HEK293 (cell line): ENCODE measurements around the gene CENPV.

ENCODE experiments used
- CTCF ChIA-PET: fragments of 350-600 bp; formaldehyde crosslinking; extraction: SDS; loops from one replicate; lab custom pipeline; 2021; ENCODE audit warnings: antibody characterized with exemption; lab: Yijun Ruan, JAX
- POLR2A ChIA-PET: fragments of 300-600 bp; formaldehyde crosslinking; extraction: SDS; loops from one replicate; lab custom pipeline; 2020; ENCODE audit warnings: antibody characterized with exemption, inconsistent platforms; lab: Yijun Ruan, JAX
- H3K27ac ChIP-seq: fragments of 200-500 bp; sonication (Bioruptor generic); 2 replicates; pipeline ENCODE4 v1.5.1; 2014; ENCODE audit warnings: low read depth, low read length, control low read depth, inconsistent platforms; ENCODE audit errors: extremely low read depth
- H3K36me3 ChIP-seq, 2 experiments: fragments of 200-500 bp in 1 of 2; sonication (Bioruptor generic) in 1 of 2; 1 replicate in 1 of 2; 2 replicates in 1 of 2; pipeline ENCODE4 v1.5.1; 2014 to 2017; ENCODE audit warnings: inconsistent platforms in 2 of 2, low read length in 2 of 2; ENCODE audit not compliant: control insufficient read depth in 2 of 2, insufficient read depth in 1 of 2
- H3K4me1 ChIP-seq: fragments of 200-500 bp; sonication (Bioruptor generic); 2 replicates; pipeline ENCODE4 v1.5.1; 2014; ENCODE audit warnings: mild to moderate bottlenecking, low read length, inconsistent platforms; ENCODE audit not compliant: control insufficient read depth, insufficient read depth
- H3K4me3 ChIP-seq: 2 replicates; pipeline ENCODE4 v1.5.1; 2011; ENCODE audit warnings: low read depth, mild to moderate bottlenecking, control low read depth, low read length, moderate library complexity
- H3K9me3 ChIP-seq: fragments of 200-500 bp; sonication (Bioruptor generic); 2 replicates; pipeline ENCODE4 v1.5.1; 2014; ENCODE audit warnings: low read depth, low read length, inconsistent platforms; ENCODE audit not compliant: control insufficient read depth, insufficient read depth
- ATF2 ChIP-seq: fragments of 450-650 bp; formaldehyde crosslinking; IDR thresholded peaks from 2 replicates; pipeline ENCODE4 v1.5.1; 2016; ENCODE audit warnings: missing biosample characterization, missing genetic modification characterization, low read depth
- GLIS1 ChIP-seq: fragments of 450-650 bp; formaldehyde crosslinking; IDR thresholded peaks from 2 replicates; pipeline ENCODE4 v1.5.1; 2016; ENCODE audit warnings: missing biosample characterization, missing genetic modification characterization
- HIC1 ChIP-seq: fragments of 450-650 bp; formaldehyde crosslinking; IDR thresholded peaks from 2 replicates; pipeline ENCODE4 v1.5.1; 2016; ENCODE audit warnings: missing biosample characterization, missing genetic modification characterization
- KLF16 ChIP-seq: fragments of 450-650 bp; formaldehyde crosslinking; IDR thresholded peaks from 2 replicates; pipeline ENCODE4 v1.5.1; 2017; ENCODE audit warnings: missing biosample characterization, missing genetic modification characterization
- KLF7 ChIP-seq: fragments of 450-650 bp; formaldehyde crosslinking; IDR thresholded peaks from 2 replicates; pipeline ENCODE4 v1.5.1; 2016; ENCODE audit warnings: missing biosample characterization, missing genetic modification characterization, borderline replicate concordance
- PATZ1 ChIP-seq: fragments of 450-650 bp; formaldehyde crosslinking; IDR thresholded peaks from 2 replicates; pipeline ENCODE4 v1.5.1; 2016; ENCODE audit warnings: missing biosample characterization, missing genetic modification characterization
- PBX3 ChIP-seq: sonication (generic); formaldehyde crosslinking; IDR thresholded peaks from 2 replicates; pipeline ENCODE4 v1.8.1; 2022; ENCODE audit warnings: mild to moderate bottlenecking, moderate library complexity, missing genetic modification reagents
- PRDM1 ChIP-seq: fragments of 450-650 bp; formaldehyde crosslinking; IDR thresholded peaks from 2 replicates; pipeline ENCODE4; 2016; ENCODE audit warnings: missing biosample characterization, missing genetic modification characterization
- PRDM10 ChIP-seq: fragments of 450-650 bp; formaldehyde crosslinking; IDR thresholded peaks from 2 replicates; pipeline ENCODE4 v1.5.1; 2016; ENCODE audit warnings: missing biosample characterization, missing genetic modification characterization
- ZBTB1 ChIP-seq: fragments of 450-650 bp; formaldehyde crosslinking; IDR thresholded peaks from 2 replicates; pipeline ENCODE4 v1.5.1; 2016; ENCODE audit warnings: missing biosample characterization, missing genetic modification characterization
- ZBTB17 ChIP-seq: fragments of 450-650 bp; formaldehyde crosslinking; IDR thresholded peaks from 2 replicates; pipeline ENCODE4 v1.5.1; 2016; ENCODE audit warnings: missing biosample characterization, missing genetic modification characterization
- ZFP37 ChIP-seq: fragments of 450-650 bp; formaldehyde crosslinking; IDR thresholded peaks from 2 replicates; pipeline ENCODE4 v1.5.1; 2016; ENCODE audit warnings: missing biosample characterization, missing genetic modification characterization
- ZIC2 ChIP-seq: fragments of 450-650 bp; formaldehyde crosslinking; IDR thresholded peaks from 2 replicates; pipeline ENCODE4 v1.5.1; 2016; ENCODE audit warnings: missing biosample characterization, missing genetic modification characterization
- ZNF10 ChIP-seq: fragments of 450-650 bp; formaldehyde crosslinking; IDR thresholded peaks from 2 replicates; pipeline ENCODE4 v1.5.1; 2017; ENCODE audit warnings: missing biosample characterization, missing genetic modification characterization
- ZNF175 ChIP-seq: fragments of 450-650 bp; formaldehyde crosslinking; IDR thresholded peaks from 2 replicates; pipeline ENCODE4 v1.5.1; 2016; ENCODE audit warnings: missing biosample characterization, missing genetic modification characterization
- ZNF19 ChIP-seq: fragments of 450-650 bp; formaldehyde crosslinking; IDR thresholded peaks from 2 replicates; pipeline ENCODE4; 2016; ENCODE audit warnings: missing biosample characterization, missing genetic modification characterization, low read depth
- ZNF23 ChIP-seq: fragments of 450-650 bp; formaldehyde crosslinking; IDR thresholded peaks from 2 replicates; pipeline ENCODE4 v1.5.1; 2016; ENCODE audit warnings: missing biosample characterization, missing genetic modification characterization, borderline replicate concordance
- ZNF24 ChIP-seq: fragments of 450-650 bp; formaldehyde crosslinking; IDR thresholded peaks from 2 replicates; pipeline ENCODE4 v1.5.1; 2016; ENCODE audit warnings: missing biosample characterization, missing genetic modification characterization
- ZNF449 ChIP-seq: fragments of 450-650 bp; formaldehyde crosslinking; IDR thresholded peaks from 2 replicates; pipeline ENCODE4 v1.5.1; 2017; ENCODE audit warnings: missing biosample characterization, mild to moderate bottlenecking, missing genetic modification characterization, moderate library complexity
- ZNF473 ChIP-seq: fragments of 450-650 bp; formaldehyde crosslinking; IDR thresholded peaks from 2 replicates; pipeline ENCODE4 v1.5.1; 2017; ENCODE audit warnings: missing biosample characterization, missing genetic modification characterization
- ZNF629 ChIP-seq: fragments of 450-650 bp; formaldehyde crosslinking; IDR thresholded peaks from 2 replicates; pipeline ENCODE4 v1.5.1; 2017; ENCODE audit warnings: missing biosample characterization, missing genetic modification characterization
- ZNF660 ChIP-seq: fragments of 450-650 bp; IDR thresholded peaks from 2 replicates; pipeline ENCODE4 v1.5.1; 2018; ENCODE audit warnings: missing biosample characterization, mild to moderate bottlenecking, missing genetic modification characterization
- ZNF677 ChIP-seq: fragments of 450-650 bp; IDR thresholded peaks from 2 replicates; pipeline ENCODE4 v1.5.0; 2018; ENCODE audit warnings: missing biosample characterization, mild to moderate bottlenecking, missing genetic modification characterization, moderate library complexity
- ZSCAN23 ChIP-seq: fragments of 450-650 bp; formaldehyde crosslinking; IDR thresholded peaks from 2 replicates; pipeline ENCODE4 v1.5.1; 2016; ENCODE audit warnings: missing biosample characterization, missing genetic modification characterization

Gene CENPV

GRCh38 chr17:16352667-16353316, 477 bp downstream of the CENPV start (continued):
- TF ChIP-seq PBX3 (peak; percentile 13; the same call in 1 of the 2 replicates), ZNF660 (tag by site-specific recombination) (0 out of 2 replicates have a peak, but pooled peaks have one; percentile 2), GLIS1 (tag by site-specific recombination) (peak; percentile 17; the same call in 1 of the 2 replicates), KLF16 (tag by site-specific recombination) (0 out of 2 replicates have a peak, but pooled peaks have one; percentile 10), ZFP37 (tag by site-specific recombination) (0 out of 2 replicates have a peak, but pooled peaks have one; percentile 40)

GRCh38 chr17:16352303-16352666, 984 bp downstream of the CENPV start:
- Histone ChIP-seq H3K4me3 (peak overlapping the region; percentile 77), H3K4me1 (peaks cover 3% of the 10 kb centered on the region; the same call in 1 of the 2 replicates), H3K36me3 (peaks cover 21 to 25% of the 10 kb centered on the region in 2 experiments), H3K27ac (peak overlapping the region; percentile 97), H3K9me3 (no peaks in the 10 kb centered on the region)
- POLR2A ChIA-PET, result interaction anchor here (0.5 to 5.3 kb wide), 11 partner anchors 8 to 1282 kb away, joined by 3 to 44 read pairs (median 4); partner anchors contain the start of genes TTC19, UBB and ZSWIM7
- CTCF ChIA-PET, result interaction anchor here (0.7 to 7.9 kb wide), 7 partner anchors 8 to 136 kb away, joined by 3 to 89 read pairs (median 4); no protein-coding TSS in a partner anchor
- no peak for TF ChIP-seq ZSCAN23 (tag by site-specific recombination)
- 0 out of 2 replicates have a peak, but pooled peaks have one; percentile 27 for TF ChIP-seq PRDM10 (tag by site-specific recombination)
- no peak for TF ChIP-seq ZBTB1 (tag by site-specific recombination)
- TF ChIP-seq ZNF449, result no peak
- no peak for TF ChIP-seq HIC1 (tag by site-specific recombination)
- TF ChIP-seq PRDM1 (tag by site-specific recombination), result no peak
- no peak for TF ChIP-seq ZNF175 (tag by site-specific recombination)
- TF ChIP-seq ZNF24 (tag by site-specific recombination), result peak; percentile 26; the same call in 1 of the 2 replicates
- peak; percentile 66; the same call in 1 of the 2 replicates for TF ChIP-seq KLF7
- peak; percentile 31; the same call in 1 of the 2 replicates for TF ChIP-seq ZNF629 (tag by site-specific recombination)
- no peak for TF ChIP-seq ZNF23 (tag by site-specific recombination)
- TF ChIP-seq ZNF19 (tag by site-specific recombination), result no peak
- peak; percentile 51 for TF ChIP-seq ZBTB17 (tag by site-specific recombination)
- TF ChIP-seq ZNF677 (tag by site-specific recombination), result no peak
- 0 out of 2 replicates have a peak, but pooled peaks have one; percentile 44 for TF ChIP-seq ZNF10
- no peak for TF ChIP-seq ZNF473 (tag by site-specific recombination)
- no peak for TF ChIP-seq ATF2 (tag by site-specific recombination)
- peak; percentile 65; the same call in 1 of the 2 replicates for TF ChIP-seq PATZ1 (tag by site-specific recombination)
- TF ChIP-seq ZIC2 (tag by site-specific recombination), result peak; percentile 92
